ENCODE measurements around the gene PITPNC1. TPM values are rescaled to one million over a fixed set of nuclear protein-coding genes. Genes with fewer than 3 reads are reported as not detected.

Gene PITPNC1
- total and polyA plus RNA-seq, 2 of the 13 experiments (the other 11 are each of a cell fraction or from before 2014, with no cell fraction given), result 4.1 to 5.7 TPM

DNA sequence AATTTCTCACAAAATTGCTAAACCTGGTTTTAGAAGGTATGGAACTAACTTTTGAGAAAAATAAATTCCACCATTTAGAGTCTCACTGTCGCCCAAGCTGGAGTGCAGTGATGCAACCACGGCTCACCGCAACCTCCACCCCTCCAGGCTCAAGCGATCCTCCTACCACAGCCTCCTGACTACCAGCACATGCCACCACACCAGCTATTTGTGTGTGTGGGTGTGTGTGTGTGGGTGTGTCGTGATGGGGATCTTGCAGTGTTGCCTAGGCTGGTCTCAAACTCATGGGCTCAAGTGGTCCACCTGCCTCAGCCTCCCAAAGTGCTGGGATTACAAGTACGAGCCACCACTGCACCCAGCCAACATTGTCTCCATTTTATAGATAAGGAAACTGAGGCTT, 269.4 kb downstream of the PITPNC1 start:
- ChIA-PET CTCF (ENCODE audit: low intra/inter-chr PET ratio, low total read pairs) (no interaction called here), POLR2A (no interaction called here)
- no peak for FAIRE-seq
- H3K36me3 ChIP-seq (replicated peaks in 1 of 2; ENCODE audit: control insufficient read depth in 1 of 2, insufficient read depth in 2 of 2, low read length in 2 of 2), result no peaks in the 10 kb centered on the region
- H3K27ac ChIP-seq (ENCODE audit: extremely low read length, insufficient read depth, low read length), result no peak overlapping the region
- H3K4me1 ChIP-seq (ENCODE audit: insufficient read depth, low read length), result peaks cover 20% of the 10 kb centered on the region
- no peak for ATAC-seq
- no peaks in the 10 kb centered on the region for H3K9me3 ChIP-seq (ENCODE audit: low read length)
- H4K20me1 ChIP-seq (ENCODE audit: insufficient read depth, low read length), result no peaks in the 10 kb centered on the region
- no peak overlapping the region for H2AFZ ChIP-seq (ENCODE audit: low read length)
- no peak overlapping the region for H3K4me2 ChIP-seq (ENCODE audit: low read depth, low read length)
- DNase-seq (ENCODE audit: low spot score), result no peak
- in situ Hi-C loops (cut with HindIII; ENCODE audit: extremely low pct_ligation_motif_present, low pct_unique_long_range_greater_than_20kb) (no loop called here), intact Hi-C loops (cut with micrococcal nuclease; ENCODE audit: unreplicated experiment) (no loop called here)
- H3K4me3 ChIP-seq (replicated peaks in 1 of 3; ENCODE audit: insufficient read depth in 1 of 3, low read depth in 2 of 3, low read length in 3 of 3), result no peak overlapping the region
- no peak overlapping the region for H3K9ac ChIP-seq (ENCODE audit: insufficient read depth, low read depth, low read length)
- BruUV-seq (replicated peaks), result no TSS peak
- H3K27me3 ChIP-seq (ENCODE audit: control insufficient read depth in 1 of 2, insufficient read depth in 2 of 2, low read length in 2 of 2), result no peaks in the 10 kb centered on the region
- WGBS (ENCODE audit: low lambda C conversion rate), result 69% methylated on average over 6 of the region's 6 CpGs
- no peaks in the 10 kb centered on the region for H3K79me2 ChIP-seq (ENCODE audit: insufficient read depth, low read length)
- no peak for TF ChIP-seq DMTF1 (CRISPR knock-in tag; IDR thresholded peaks at IDR 0.05)
- no peak for TF ChIP-seq ZNF317 (CRISPR knock-in tag; IDR thresholded peaks at IDR 0.05)
- TF ChIP-seq PRPF4 (IDR thresholded peaks at IDR 0.05; ENCODE audit: low read depth, low read length, poor library complexity, severe bottlenecking), result no peak
- TF ChIP-seq, protein P1, sequence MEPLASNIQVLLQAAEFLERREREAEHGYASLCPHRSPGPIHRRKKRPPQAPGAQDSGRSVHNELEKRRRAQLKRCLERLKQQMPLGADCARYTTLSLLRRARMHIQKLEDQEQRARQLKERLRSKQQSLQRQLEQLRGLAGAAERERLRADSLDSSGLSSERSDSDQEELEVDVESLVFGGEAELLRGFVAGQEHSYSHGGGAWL (CRISPR knock-in tag; IDR thresholded peaks at IDR 0.05), result no peak
- TF ChIP-seq GLMP (CRISPR knock-in tag; IDR thresholded peaks at IDR 0.05; ENCODE audit: borderline replicate concordance), result no peak
- TF ChIP-seq POLR2AphosphoS2 (IDR thresholded peaks at IDR 0.05; ENCODE audit: low read depth, low read length), result no peak
- no peak for TF ChIP-seq IKZF4 (CRISPR knock-in tag; IDR thresholded peaks at IDR 0.05; ENCODE audit: borderline replicate concordance, low read depth, not compliant biosample characterization)
- TF ChIP-seq ZBTB40 (IDR thresholded peaks at IDR 0.05), result no peak
- TF ChIP-seq ZBTB40 (CRISPR knock-in tag; IDR thresholded peaks at IDR 0.05), result no peak
- TF ChIP-seq SRSF9 (IDR thresholded peaks at IDR 0.05; ENCODE audit: borderline replicate concordance, insufficient read depth, low read depth, low read length, poor library complexity, severe bottlenecking), result no peak
- TF ChIP-seq FOXO1 (CRISPR knock-in tag; IDR thresholded peaks at IDR 0.05), result no peak
- TF ChIP-seq CEBPB (IDR thresholded peaks at IDR 0.05; ENCODE audit: borderline replicate concordance, low read depth, low read length), result no peak
